Measurements from ENCODE around the gene SLC6A3. TPM values are rescaled to one million over a fixed set of nuclear protein-coding genes. Genes with fewer than 3 reads are reported as not detected.
"Not testable (repeated sequence)": the region's sequence is repeated elsewhere in the genome, so short reads cannot be mapped to it uniquely, and the experiment has no call there.

SLC6A3 gene
- total RNA-seq, 1 donor from 2014 or later: 0.16 TPM

DNA sequence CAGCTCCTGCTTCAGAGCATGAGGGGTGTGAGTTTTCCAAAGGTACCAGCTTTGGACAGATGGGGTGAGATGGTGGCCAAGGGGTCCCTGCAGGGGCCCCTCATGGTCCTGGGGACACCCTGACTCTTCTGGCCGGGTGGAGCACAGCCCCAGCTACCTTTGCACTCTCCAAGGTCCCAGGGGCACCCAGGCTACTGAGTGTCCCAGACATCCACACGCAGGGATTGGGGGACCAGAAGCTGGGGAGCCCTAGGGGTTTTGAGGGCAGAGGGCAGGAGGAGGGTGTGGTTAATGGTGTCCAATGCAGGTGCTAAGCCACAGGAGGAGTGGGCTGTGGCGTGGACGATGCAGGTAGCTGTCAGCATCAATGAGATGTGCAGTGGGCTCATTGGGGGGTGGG lies 84.4 kb downstream of the SLC6A3 start:
- H3K9me3 Mint-ChIP-seq: no peaks in the 10 kb centered on the region
- H3K27me3 Mint-ChIP-seq (ENCODE audit: low read depth): peaks cover 37% of the 10 kb centered on the region
- no peak overlapping the region for H3K4me3 Mint-ChIP-seq
- no peaks in the 10 kb centered on the region for H3K4me1 Mint-ChIP-seq
- DNase-seq (ENCODE audit: low read depth, low spot score): no peak
- no peak overlapping the region for H3K27ac Mint-ChIP-seq (ENCODE audit: unreplicated experiment)
- TF ChIP-seq, protein P1, sequence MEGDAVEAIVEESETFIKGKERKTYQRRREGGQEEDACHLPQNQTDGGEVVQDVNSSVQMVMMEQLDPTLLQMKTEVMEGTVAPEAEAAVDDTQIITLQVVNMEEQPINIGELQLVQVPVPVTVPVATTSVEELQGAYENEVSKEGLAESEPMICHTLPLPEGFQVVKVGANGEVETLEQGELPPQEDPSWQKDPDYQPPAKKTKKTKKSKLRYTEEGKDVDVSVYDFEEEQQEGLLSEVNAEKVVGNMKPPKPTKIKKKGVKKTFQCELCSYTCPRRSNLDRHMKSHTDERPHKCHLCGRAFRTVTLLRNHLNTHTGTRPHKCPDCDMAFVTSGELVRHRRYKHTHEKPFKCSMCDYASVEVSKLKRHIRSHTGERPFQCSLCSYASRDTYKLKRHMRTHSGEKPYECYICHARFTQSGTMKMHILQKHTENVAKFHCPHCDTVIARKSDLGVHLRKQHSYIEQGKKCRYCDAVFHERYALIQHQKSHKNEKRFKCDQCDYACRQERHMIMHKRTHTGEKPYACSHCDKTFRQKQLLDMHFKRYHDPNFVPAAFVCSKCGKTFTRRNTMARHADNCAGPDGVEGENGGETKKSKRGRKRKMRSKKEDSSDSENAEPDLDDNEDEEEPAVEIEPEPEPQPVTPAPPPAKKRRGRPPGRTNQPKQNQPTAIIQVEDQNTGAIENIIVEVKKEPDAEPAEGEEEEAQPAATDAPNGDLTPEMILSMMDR (conservative IDR thresholded peaks at IDR 0.05): no peak
- no peaks in the 10 kb centered on the region for H3K36me3 Mint-ChIP-seq (ENCODE audit: low read depth)

DNA sequence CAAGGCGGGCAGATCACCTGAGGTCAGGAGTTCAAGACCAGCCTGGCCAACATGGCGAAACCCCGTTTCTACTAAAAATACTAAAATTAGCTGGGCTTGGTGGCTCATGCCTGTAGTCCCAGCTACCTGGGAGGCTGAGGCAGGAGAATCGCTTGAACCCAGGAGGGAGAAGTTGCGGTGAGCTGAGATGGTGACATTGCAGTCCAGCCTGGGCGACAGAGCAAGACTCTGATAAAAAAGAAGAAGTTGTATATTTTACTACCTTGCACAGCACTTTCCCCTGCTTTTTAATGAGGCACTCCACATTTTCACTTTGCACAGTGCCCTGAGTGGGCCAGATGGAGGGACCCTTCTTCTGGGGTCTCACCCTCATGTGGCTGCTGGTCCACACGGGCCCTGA lies 84.9 kb downstream of the SLC6A3 start:
- H3K4me3 Mint-ChIP-seq; DNase-seq (ENCODE audit: low read depth, low spot score); H3K27ac Mint-ChIP-seq (ENCODE audit: unreplicated experiment); H3K9me3 Mint-ChIP-seq; H3K4me1 Mint-ChIP-seq; H3K36me3 Mint-ChIP-seq (ENCODE audit: low read depth): not testable (repeated sequence)
- H3K27me3 Mint-ChIP-seq (ENCODE audit: low read depth): peaks cover 32% of the 10 kb centered on the region

DNA sequence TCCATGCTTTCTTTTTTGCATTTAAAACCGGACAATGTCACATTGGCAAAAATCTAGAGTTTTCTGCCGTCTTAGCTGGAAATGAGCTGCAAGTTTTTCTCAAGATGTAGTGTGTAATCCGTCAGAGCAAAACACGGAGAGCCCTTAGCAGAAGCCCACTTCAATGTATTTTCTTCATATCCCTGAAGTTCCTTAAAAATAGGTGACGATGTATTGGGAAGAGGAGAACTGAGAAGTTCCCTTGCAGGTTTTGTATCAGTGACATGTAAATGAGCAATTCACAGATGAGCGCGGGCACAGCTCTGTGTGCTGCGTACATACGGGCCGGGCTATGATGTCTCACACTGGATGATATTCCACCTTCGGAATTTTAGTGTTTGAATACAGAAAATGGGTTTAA lies 85.5 kb downstream of the SLC6A3 start:
- H3K27me3 Mint-ChIP-seq (ENCODE audit: low read depth): peaks cover 29% of the 10 kb centered on the region
- no peak for DNase-seq (ENCODE audit: low read depth, low spot score)
- no peak overlapping the region for H3K4me3 Mint-ChIP-seq
- no peaks in the 10 kb centered on the region for H3K36me3 Mint-ChIP-seq (ENCODE audit: low read depth)
- TF ChIP-seq, protein P1 (conservative IDR thresholded peaks at IDR 0.05): no peak
- H3K27ac Mint-ChIP-seq (ENCODE audit: unreplicated experiment): no peak overlapping the region
- no peaks in the 10 kb centered on the region for H3K4me1 Mint-ChIP-seq
- H3K9me3 Mint-ChIP-seq: no peaks in the 10 kb centered on the region

DNA sequence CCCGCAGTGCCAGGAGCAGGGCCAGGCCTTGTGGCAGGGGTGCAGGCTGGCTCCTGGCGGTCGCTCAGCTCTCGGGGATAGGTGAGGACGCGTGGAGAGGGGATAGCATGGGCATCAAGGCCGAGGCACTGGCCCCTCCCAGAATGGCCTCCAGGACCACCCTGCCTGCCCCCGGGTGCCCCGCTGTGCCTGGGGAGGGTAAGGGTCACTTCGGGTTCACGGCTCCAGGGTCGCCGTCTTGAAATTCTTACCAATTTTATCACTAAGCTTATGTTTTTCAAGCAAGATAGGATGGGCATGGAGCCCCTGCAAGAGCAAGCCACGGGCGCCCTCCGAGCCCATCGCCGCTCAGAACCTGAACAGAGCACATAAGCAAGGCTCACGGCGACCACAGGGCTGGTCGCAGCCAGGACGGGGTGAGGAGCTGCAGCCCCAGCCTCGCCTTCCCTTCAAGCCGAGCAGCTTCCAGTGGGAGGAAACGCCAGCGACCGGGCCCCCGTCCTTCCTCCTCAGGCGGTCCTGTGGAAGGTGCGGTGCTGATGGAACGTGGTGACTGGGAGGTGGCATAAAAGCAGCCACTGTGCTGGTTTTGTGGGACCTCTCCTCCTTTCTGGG lies 86.1 kb downstream of the SLC6A3 start:
- Mint-ChIP-seq H3K27me3 (ENCODE audit: low read depth) (peaks cover 29% of the 10 kb centered on the region), H3K4me1 (no peaks in the 10 kb centered on the region), H3K27ac (ENCODE audit: unreplicated experiment) (no peak overlapping the region), H3K4me3 (no peak overlapping the region), H3K9me3 (no peaks in the 10 kb centered on the region), H3K36me3 (ENCODE audit: low read depth) (no peaks in the 10 kb centered on the region)
- no peak for DNase-seq (ENCODE audit: low read depth, low spot score)
- TF ChIP-seq, protein P1 (conservative IDR thresholded peaks at IDR 0.05): no peak

DNA sequence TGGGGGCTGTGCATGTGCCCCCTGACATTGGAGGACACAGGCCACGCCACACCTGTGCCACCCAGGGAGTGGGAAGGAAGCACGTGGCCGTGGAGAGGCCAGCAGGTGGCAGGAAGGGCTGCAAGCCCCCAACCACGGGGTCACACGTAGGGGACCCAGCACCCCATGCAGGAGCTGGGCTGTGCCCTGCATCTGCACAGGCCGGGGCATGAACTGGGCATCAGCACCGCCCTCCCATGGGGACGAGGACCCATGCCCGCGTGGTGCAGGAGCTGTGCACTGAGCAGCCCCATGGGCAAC lies 86.6 kb downstream of the SLC6A3 start:
- no peak for DNase-seq (ENCODE audit: low read depth, low spot score)
- TF ChIP-seq, protein P1 (conservative IDR thresholded peaks at IDR 0.05): no peak

DNA sequence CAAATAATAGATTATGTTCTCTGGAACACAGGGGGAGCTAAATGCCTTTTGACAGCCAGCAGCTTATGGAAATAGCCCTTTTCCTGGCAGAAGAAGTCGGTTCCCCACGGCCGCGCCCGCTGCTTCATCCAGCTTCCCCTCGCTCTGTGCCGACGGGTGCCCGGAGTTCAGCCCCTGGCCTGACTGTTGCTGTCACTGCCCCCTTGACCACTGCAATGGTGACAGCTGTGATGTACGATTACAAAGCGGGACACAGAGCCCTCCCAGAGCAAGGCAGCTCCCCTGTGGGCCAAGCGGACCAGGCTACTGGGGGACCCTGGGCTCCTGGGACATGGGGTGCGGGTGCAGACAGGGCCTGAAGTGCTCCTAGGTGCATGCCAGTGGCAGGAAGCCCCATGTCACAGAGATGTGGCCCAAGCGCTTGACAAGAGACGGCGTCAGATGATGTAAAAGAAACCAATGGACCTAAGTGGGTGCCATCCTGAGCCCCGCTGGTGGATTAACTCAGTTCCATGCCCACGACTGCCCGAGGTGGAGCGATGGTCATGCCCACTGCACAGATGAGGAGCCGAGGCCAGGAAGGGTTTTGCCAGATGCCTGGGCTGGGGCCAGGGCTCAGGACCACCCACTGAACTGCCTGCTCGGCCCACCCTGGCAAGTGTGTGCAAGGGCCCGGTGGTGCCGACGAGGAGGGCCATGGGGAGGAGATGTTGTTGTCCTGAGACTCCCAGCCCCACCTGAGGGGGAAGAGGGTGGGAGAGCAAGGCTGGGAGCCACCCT lies 87.1 kb downstream of the SLC6A3 start:
- Mint-ChIP-seq H3K36me3 (ENCODE audit: low read depth) (no peaks in the 10 kb centered on the region), H3K9me3 (no peaks in the 10 kb centered on the region), H3K4me3 (no peak overlapping the region), H3K4me1 (peaks cover 3% of the 10 kb centered on the region), H3K27ac (ENCODE audit: unreplicated experiment) (no peak overlapping the region), H3K27me3 (ENCODE audit: low read depth) (peaks cover 23% of the 10 kb centered on the region)
- DNase-seq (ENCODE audit: low read depth, low spot score): no peak
- TF ChIP-seq, protein P1 (conservative IDR thresholded peaks at IDR 0.05): no peak

More for the DNA sequence above, 86.6 kb downstream of the SLC6A3 start:
- H3K4me3 Mint-ChIP-seq: no peak overlapping the region
- no peaks in the 10 kb centered on the region for H3K36me3 Mint-ChIP-seq (ENCODE audit: low read depth)
- no peaks in the 10 kb centered on the region for H3K4me1 Mint-ChIP-seq
- peaks cover 25% of the 10 kb centered on the region for H3K27me3 Mint-ChIP-seq (ENCODE audit: low read depth)
- no peaks in the 10 kb centered on the region for H3K9me3 Mint-ChIP-seq
- no peak overlapping the region for H3K27ac Mint-ChIP-seq (ENCODE audit: unreplicated experiment)
